Left lung (tissue), 10 donors: ENCODE measurements around the gene SLC2A4RG. TPM values are rescaled to one million over a fixed set of nuclear protein-coding genes. Genes with fewer than 3 reads are reported as not detected.

ENCODE experiments used
- ATAC-seq: fragments of 200-7000 bp; cut with Tn5 transposase; one replicate; pipeline ENCODE4 v1.9.1; 2020; ENCODE audit warnings: moderate library complexity
- DNase-seq, 4 donors: peaks; one replicate each; pipeline ENCODE4 v3.0.0-alpha.2; 2013 to 2020
- H3K27ac ChIP-seq, 2 donors: fragments of 200-600 bp; sonication (generic) in 1 of 2; one replicate each; pipeline versions ENCODE4 v1.5.0 to v1.8.0; 2020 to 2021
- H3K27me3 ChIP-seq, 2 donors: fragments of 200-600 bp; sonication (generic) in 1 of 2; one replicate each; pipeline versions ENCODE4 v1.5.0 to v1.8.0; 2020 to 2021
- H3K36me3 ChIP-seq, 2 donors: fragments of 200-600 bp; sonication (generic) in 1 of 2; one replicate each; pipeline versions ENCODE4 v1.5.0 to v1.8.0; 2020 to 2021
- H3K4me1 ChIP-seq, 2 donors: fragments of 200-600 bp; one replicate each; pipeline ENCODE4 v1.8.0; 2021
- H3K4me3 ChIP-seq, 2 donors: fragments of 200-600 bp; sonication (generic) in 1 of 2; one replicate each; pipeline versions ENCODE4 v1.5.0 to v1.8.0; 2020 to 2021; ENCODE audit warnings: mild to moderate bottlenecking in 1 of 2
- H3K9me3 ChIP-seq, 2 donors: fragments of 200-600 bp; sonication (generic) in 1 of 2; one replicate each; pipeline versions ENCODE4 v1.5.0 to v1.8.0; 2020 to 2021
- intact Hi-C, 2 donors: fragments of 100-400 bp; cut with DNase I; formaldehyde crosslinking; loops; one replicate each; pipeline versions ENCODE4 v1.11.2 to v1.14.2; 2022
- polyA plus RNA-seq, 6 donors: library from polyadenylated mRNA; unstranded; fragments of 120-200 nt; gene quantifications; one replicate each; pipeline ENCODE4 v1.2.1, GENCODE V29; 2013; ENCODE audit not compliant: insufficient read length in 6 of 6
- total RNA-seq, 2 donors: library from RNA; stranded (reverse); fragmentation: NEBNext Ultra II Directional; extraction: Animal tissue kit (Norgen Biotek cat#: 25700); gene quantifications; one replicate each; pipeline ENCODE4 v1.2.1, GENCODE V29; 2021
- TF ChIP-seq, protein P1 (sequence below), 2 donors: fragments of 200-600 bp; sonication (generic) in 1 of 2; IDR thresholded peaks; one replicate each; pipeline versions ENCODE4 v1.5.0 to v1.8.0; 2021; ENCODE audit warnings: antibody characterized with exemption in 2 of 2
- donor health status: DM: no; HTN: yes; CAD: no.
- donor health status: DM: no; HTN: no; CAD: no.

SLC2A4RG gene
- total and polyA plus RNA-seq, 8 donors: 61.1 to 166 (median 97.4) TPM

DNA sequence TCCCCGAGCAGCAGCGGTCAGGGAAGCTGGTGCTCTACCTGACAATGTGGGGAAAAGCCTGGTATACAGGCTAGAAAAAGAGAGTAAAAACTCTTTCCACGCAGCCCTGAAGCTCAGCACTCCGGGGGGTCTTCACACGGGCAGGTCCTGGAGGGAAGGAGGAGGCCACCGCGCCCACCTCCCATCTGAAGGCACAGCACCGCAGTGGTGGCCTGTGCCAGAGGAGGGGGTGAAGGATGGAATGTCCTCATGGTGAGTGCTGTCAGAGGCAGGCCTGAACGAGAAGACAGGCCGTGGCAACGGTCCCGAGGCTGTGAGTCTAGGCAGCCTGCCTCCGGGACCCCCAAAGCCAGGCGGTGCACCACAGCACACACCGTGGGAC lies 5.8 kb downstream of the SLC2A4RG start:
- H3K36me3 ChIP-seq: peaks cover 0 to 39% of the 10 kb centered on the region in 2 donors
- TF ChIP-seq, protein P1, sequence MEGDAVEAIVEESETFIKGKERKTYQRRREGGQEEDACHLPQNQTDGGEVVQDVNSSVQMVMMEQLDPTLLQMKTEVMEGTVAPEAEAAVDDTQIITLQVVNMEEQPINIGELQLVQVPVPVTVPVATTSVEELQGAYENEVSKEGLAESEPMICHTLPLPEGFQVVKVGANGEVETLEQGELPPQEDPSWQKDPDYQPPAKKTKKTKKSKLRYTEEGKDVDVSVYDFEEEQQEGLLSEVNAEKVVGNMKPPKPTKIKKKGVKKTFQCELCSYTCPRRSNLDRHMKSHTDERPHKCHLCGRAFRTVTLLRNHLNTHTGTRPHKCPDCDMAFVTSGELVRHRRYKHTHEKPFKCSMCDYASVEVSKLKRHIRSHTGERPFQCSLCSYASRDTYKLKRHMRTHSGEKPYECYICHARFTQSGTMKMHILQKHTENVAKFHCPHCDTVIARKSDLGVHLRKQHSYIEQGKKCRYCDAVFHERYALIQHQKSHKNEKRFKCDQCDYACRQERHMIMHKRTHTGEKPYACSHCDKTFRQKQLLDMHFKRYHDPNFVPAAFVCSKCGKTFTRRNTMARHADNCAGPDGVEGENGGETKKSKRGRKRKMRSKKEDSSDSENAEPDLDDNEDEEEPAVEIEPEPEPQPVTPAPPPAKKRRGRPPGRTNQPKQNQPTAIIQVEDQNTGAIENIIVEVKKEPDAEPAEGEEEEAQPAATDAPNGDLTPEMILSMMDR (IDR thresholded peaks at IDR 0.05): no peak
- intact Hi-C loops: no loop called here
- no peak for ATAC-seq
- no peaks in the 10 kb centered on the region for H3K9me3 ChIP-seq
- H3K27ac ChIP-seq: no peak overlapping the region
- peak in 1 of 4 donors; percentile 69 for DNase-seq
- no peaks in the 10 kb centered on the region for H3K27me3 ChIP-seq
- H3K4me1 ChIP-seq: peaks cover 11 to 19% of the 10 kb centered on the region in 2 donors
- H3K4me3 ChIP-seq: no peak overlapping the region

DNA sequence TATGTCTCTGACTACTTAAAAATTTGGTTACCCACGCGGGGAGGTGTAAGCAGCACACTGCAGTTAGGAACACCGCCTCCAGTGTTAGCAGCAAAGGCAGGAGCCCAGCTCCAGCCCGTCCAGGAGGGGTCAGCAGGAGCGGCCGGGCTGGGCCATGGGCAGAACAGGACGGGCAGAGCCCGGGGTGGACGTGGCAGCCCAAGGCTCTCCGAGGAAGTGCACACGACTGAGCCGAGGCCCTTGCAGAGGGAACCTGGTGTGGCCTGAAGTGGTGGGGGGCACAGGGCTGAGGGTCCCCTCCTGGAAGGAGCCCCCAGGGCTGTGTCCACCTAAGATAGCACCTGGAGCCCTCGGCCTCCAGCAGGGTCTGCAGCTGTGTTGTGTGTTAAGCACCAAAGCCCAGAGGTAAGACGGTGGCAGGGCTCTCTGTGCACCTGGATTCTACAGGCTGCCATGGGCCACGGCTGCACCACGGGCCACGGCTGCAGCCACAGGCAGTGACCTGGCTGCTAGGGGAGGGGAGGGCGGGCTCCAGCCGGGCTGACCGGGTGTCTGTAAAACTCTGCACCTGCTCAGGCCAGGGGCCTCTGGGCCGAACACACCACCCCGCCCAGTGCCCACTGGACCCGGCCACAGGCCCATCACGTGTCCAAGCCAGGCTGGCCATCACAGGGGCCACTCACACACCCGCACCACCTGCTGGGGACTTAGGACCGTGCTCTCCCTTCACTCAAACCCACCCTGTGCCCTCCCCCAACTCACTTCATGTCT lies 6.6 kb downstream of the SLC2A4RG start:
- H3K9me3 ChIP-seq: no peaks in the 10 kb centered on the region
- TF ChIP-seq, protein P1 (IDR thresholded peaks at IDR 0.05): no peak
- intact Hi-C loops: no loop called here
- peaks cover 7 to 11% of the 10 kb centered on the region in 2 donors for H3K4me1 ChIP-seq
- H3K36me3 ChIP-seq: peaks cover 0 to 39% of the 10 kb centered on the region in 2 donors
- H3K4me3 ChIP-seq: no peak overlapping the region
- no peak for ATAC-seq
- no peak overlapping the region for H3K27ac ChIP-seq
- H3K27me3 ChIP-seq: no peaks in the 10 kb centered on the region
- peak in 1 of 4 donors; percentile 71 for DNase-seq

DNA sequence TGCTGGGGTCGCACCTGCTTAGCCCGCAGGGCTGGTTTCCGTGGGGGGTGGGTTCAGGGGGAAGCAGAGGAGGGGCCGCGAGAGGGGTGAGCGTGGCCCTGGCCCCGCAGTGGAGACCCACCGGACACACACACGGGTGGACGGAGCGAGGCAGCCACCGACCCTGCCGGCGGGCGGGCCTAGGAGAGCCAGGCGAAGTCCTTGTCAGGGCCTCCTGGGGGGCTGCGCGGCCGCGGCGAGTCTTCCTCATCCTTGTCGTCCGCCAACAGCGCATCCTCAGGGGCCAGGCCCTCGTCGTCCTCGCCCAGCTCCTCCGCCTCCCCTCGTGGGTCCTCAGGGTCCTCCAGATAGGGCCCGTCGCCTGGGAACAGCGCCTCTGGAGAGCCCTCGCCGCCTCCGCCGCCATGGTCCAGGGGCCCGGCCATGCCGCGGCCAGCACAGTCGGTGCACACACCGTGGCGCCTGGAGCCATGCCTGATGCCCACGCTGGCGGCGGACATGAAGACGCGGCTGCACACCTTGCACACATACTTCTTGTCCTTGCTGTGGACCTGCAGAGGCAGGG lies 7.3 kb downstream of the SLC2A4RG start:
- DNase-seq (peak in 1 of 4 donors; percentile 76), ATAC-seq (no peak)
- peaks cover under 1 to 4% of the 10 kb centered on the region in 2 donors for H3K4me1 ChIP-seq
- intact Hi-C loops: no loop called here
- no peak overlapping the region for H3K27ac ChIP-seq
- H3K4me3 ChIP-seq: no peak overlapping the region
- H3K9me3 ChIP-seq: no peaks in the 10 kb centered on the region
- H3K27me3 ChIP-seq: no peaks in the 10 kb centered on the region
- TF ChIP-seq, protein P1 (IDR thresholded peaks at IDR 0.05): no peak
- H3K36me3 ChIP-seq: peaks cover 0 to 33% of the 10 kb centered on the region in 2 donors

DNA sequence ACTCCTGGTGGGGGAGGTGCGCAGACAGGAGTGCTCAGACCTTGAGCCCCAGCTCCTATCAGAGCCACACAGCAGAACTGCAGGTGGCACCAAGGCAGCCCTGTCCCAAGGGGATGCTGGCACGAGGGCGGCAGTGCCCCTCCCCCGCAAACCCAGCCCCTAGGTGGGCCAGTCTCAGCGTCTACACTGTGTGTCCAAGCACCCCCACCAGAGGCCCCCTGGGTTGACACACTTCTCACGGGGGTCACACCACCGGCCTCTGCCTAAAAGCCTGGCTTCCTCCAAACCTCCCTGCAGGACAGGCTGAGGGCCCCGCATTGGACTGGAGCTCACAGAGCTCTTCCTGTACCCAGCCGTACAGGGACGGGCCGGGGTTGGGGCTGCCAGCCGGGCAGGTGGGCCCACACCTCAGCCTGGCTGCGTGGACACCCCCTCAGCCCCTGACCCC lies 8.1 kb downstream of the SLC2A4RG start:
- H3K27me3 ChIP-seq: no peaks in the 10 kb centered on the region
- H3K4me3 ChIP-seq: no peak overlapping the region
- TF ChIP-seq, protein P1 (IDR thresholded peaks at IDR 0.05): no peak
- no peak overlapping the region for H3K27ac ChIP-seq
- H3K36me3 ChIP-seq: peaks cover 0 to 25% of the 10 kb centered on the region in 2 donors
- H3K4me1 ChIP-seq: no peaks in the 10 kb centered on the region
- no peak for ATAC-seq
- DNase-seq: no peak
- intact Hi-C loops: no loop called here
- H3K9me3 ChIP-seq: no peaks in the 10 kb centered on the region
